Hepatocyte (in vitro differentiated cells): ENCODE measurements around the gene ZFYVE28. TPM values are rescaled to one million over a fixed set of nuclear protein-coding genes. Genes with fewer than 3 reads are reported as not detected.

Experiments used
- DNase-seq: peaks from one replicate; pipeline ENCODE4 v3.0.0-alpha.2; 2016; ENCODE audit warnings: low spot score
- H2AFZ ChIP-seq: fragments of 200-600 bp; sonication (generic); 2 replicates; pipeline ENCODE4 v1.6.0; 2016; ENCODE audit warnings: antibody characterized with exemption, mild to moderate bottlenecking
- H3K27ac ChIP-seq: fragments of 200-600 bp; sonication (generic); 2 replicates; pipeline ENCODE4 v1.5.1; 2016; ENCODE audit warnings: mild to moderate bottlenecking
- H3K27me3 ChIP-seq: fragments of 200-600 bp; sonication (generic); 2 replicates; pipeline ENCODE4 v1.6.1; 2016
- H3K36me3 ChIP-seq: fragments of 200-600 bp; sonication (generic); replicated peaks from 2 replicates; pipeline ENCODE4 v1.5.1; 2016; ENCODE audit warnings: low read depth; ENCODE audit not compliant: insufficient read depth
- H3K4me1 ChIP-seq: fragments of 200-600 bp; sonication (generic); 2 replicates; pipeline ENCODE4 v1.5.1; 2016; ENCODE audit warnings: mild to moderate bottlenecking, moderate library complexity; ENCODE audit not compliant: insufficient read depth
- H3K4me2 ChIP-seq: fragments of 200-600 bp; sonication (generic); 2 replicates; pipeline ENCODE4 v1.6.0; 2016
- H3K4me3 ChIP-seq: fragments of 200-600 bp; sonication (generic); 2 replicates; pipeline ENCODE4 v1.5.1; 2016; ENCODE audit warnings: mild to moderate bottlenecking
- H3K79me2 ChIP-seq: fragments of 200-600 bp; sonication (generic); 2 replicates; pipeline ENCODE4 v1.6.0; 2017; ENCODE audit warnings: mild to moderate bottlenecking
- H3K9me2 ChIP-seq: fragments of 200-600 bp; sonication (generic); replicated peaks from 2 replicates; pipeline ENCODE4 v1.6.0; 2017; ENCODE audit warnings: mild to moderate bottlenecking; ENCODE audit not compliant: insufficient read depth
- H3K9me3 ChIP-seq: fragments of 200-600 bp; sonication (generic); 2 replicates; pipeline ENCODE4 v1.5.1; 2016; ENCODE audit warnings: low read depth, mild to moderate bottlenecking
- H4K20me1 ChIP-seq: fragments of 200-600 bp; sonication (generic); 2 replicates; pipeline ENCODE4 v1.6.0; 2016; ENCODE audit warnings: mild to moderate bottlenecking; ENCODE audit not compliant: insufficient read depth, poor library complexity, severe bottlenecking
- EZH2 ChIP-seq: fragments of 200-600 bp; sonication (generic); IDR thresholded peaks from 2 replicates; pipeline ENCODE4 v1.6.1; 2016; ENCODE audit warnings: antibody characterized with exemption, mild to moderate bottlenecking, borderline replicate concordance
- EZH2phosphoT487 ChIP-seq: fragments of 200-600 bp; sonication (generic); IDR thresholded peaks from one replicate; pipeline ENCODE4 v1.6.1; 2018; ENCODE audit warnings: antibody characterized with exemption, mild to moderate bottlenecking, low read depth, moderate library complexity; ENCODE audit not compliant: unreplicated experiment, severe bottlenecking
- whole genome bisulfite sequencing: methylation state at CpG from one replicate; pipeline ENCODE4 v1.1.6; 2016; ENCODE audit warnings: low lambda C conversion rate; ENCODE audit errors: missing lambda C conversion rate; 5-methylcytosine and 5-hydroxymethylcytosine counted together
- polyA plus RNA-seq: library from polyadenylated mRNA; unstranded; fragments of >200 nt; fragmentation: Nextera tagmentation; extraction: Ambion mirVana; gene quantifications from 2 replicates; pipeline ENCODE4 v1.2.1, GENCODE V29; 2016
- total RNA-seq: library from RNA; depleted of rRNA; stranded (reverse); fragments of >200 nt; gene quantifications from 2 replicates; pipeline ENCODE4 v1.2.3, GENCODE V29; 2014
- TF ChIP-seq, protein P1 (sequence below): fragments of 200-600 bp; sonication (generic); IDR thresholded peaks from 2 replicates; pipeline ENCODE4 v1.5.1; 2016; ENCODE audit warnings: antibody characterized with exemption, mild to moderate bottlenecking; ENCODE audit not compliant: poor library complexity

ZFYVE28 gene
- total and polyA plus RNA-seq, 2 experiments from 2014 or later = 2.2 to 3.4 TPM

DNA sequence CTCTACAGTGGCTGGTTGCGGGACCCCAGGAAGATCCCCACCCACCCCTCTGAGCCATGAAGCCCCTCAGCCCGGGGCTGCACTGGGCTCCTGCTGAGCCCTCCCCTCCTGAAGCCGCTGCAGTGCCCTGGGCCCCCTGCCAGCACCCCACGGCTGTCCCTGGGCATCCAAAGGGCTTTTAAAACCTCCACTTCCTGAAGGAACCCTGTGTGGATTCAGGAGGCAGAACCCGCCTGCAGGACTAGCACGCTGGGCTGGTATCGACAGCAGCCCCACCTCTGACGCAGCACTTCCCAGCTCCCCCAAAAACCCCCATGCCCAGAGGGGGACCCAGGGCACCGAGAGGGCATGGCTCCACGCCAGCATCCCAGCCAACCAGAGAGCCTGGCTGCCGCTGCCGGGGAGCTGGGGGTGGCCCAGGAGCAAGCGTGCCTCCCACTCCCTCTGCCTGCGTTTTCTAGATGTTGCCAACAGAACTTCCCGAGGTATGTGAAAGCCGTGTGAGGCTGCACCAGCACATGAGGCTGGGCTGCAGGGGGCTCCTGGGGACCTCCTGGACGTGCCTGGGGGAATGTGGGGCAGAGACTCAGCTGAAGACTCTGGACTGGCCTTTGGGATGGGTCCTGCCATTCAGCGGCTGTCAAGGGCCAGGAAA, 162.8 kb downstream of the ZFYVE28 start:
- 83% methylated on average over 17 of the region's 18 CpGs for WGBS
- H3K79me2 ChIP-seq = peaks cover 52% of the 10 kb centered on the region
- no peaks in the 10 kb centered on the region for H3K9me2 ChIP-seq
- no peak overlapping the region for H3K4me2 ChIP-seq
- TF ChIP-seq EZH2phosphoT487 (no peak), EZH2 (no peak)
- TF ChIP-seq, protein P1, sequence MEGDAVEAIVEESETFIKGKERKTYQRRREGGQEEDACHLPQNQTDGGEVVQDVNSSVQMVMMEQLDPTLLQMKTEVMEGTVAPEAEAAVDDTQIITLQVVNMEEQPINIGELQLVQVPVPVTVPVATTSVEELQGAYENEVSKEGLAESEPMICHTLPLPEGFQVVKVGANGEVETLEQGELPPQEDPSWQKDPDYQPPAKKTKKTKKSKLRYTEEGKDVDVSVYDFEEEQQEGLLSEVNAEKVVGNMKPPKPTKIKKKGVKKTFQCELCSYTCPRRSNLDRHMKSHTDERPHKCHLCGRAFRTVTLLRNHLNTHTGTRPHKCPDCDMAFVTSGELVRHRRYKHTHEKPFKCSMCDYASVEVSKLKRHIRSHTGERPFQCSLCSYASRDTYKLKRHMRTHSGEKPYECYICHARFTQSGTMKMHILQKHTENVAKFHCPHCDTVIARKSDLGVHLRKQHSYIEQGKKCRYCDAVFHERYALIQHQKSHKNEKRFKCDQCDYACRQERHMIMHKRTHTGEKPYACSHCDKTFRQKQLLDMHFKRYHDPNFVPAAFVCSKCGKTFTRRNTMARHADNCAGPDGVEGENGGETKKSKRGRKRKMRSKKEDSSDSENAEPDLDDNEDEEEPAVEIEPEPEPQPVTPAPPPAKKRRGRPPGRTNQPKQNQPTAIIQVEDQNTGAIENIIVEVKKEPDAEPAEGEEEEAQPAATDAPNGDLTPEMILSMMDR = no peak
- H3K4me3 ChIP-seq = no peak overlapping the region
- DNase-seq = peak; percentile 25
- H3K4me1 ChIP-seq = peaks cover 19% of the 10 kb centered on the region
- H3K27ac ChIP-seq = no peak overlapping the region
- H3K9me3 ChIP-seq = no peaks in the 10 kb centered on the region
- H2AFZ ChIP-seq = no peak overlapping the region
- H3K36me3 ChIP-seq = no peaks in the 10 kb centered on the region
- no peaks in the 10 kb centered on the region for H3K27me3 ChIP-seq
- peaks cover 89% of the 10 kb centered on the region for H4K20me1 ChIP-seq

DNA sequence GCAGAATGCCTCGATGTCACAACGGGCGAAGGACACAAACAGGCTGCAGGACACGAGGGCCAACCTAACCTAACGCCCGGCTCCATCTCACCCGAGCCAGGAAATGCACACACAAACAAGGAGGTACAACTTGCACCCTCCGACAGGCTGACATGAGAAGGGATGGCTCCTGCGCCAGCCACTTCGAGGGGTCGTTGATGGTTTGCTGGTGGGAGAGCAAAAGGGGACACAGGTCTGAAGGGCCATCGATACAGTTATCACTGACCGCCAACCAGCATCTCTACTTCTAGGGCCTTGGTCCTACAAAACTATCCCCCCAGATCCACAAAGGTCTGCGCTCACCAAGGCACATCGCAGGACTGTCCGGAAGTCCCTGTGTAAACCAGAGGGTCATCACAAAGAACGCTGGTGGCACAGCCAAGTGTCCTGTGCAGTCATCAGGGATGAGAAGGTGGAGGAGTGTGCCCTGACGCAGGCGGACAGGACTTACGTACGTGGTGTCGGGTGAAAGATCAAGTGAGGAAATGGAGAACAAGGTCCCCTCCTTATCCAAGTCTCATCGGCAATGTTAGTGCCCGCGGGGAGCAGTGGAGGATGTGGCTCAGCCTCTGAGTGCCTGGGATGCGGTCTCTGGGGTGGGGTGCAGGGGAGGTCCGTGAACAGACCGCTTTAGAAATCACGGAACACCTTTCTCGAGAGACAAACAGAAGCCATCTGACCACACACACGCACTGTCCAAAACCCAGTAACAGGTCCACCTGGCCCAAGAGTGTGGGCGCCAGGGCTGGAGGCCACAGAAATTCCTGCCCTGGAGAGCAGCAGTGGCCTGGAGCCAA, 163.6 kb downstream of the ZFYVE28 start:
- Histone ChIP-seq H2AFZ (no peak overlapping the region), H3K4me2 (no peak overlapping the region), H3K4me3 (no peak overlapping the region), H4K20me1 (peaks cover 81% of the 10 kb centered on the region), H3K27ac (no peak overlapping the region), H3K4me1 (peaks cover 13% of the 10 kb centered on the region), H3K9me2 (no peaks in the 10 kb centered on the region), H3K9me3 (no peaks in the 10 kb centered on the region), H3K79me2 (peaks cover 44% of the 10 kb centered on the region), H3K27me3 (no peaks in the 10 kb centered on the region), H3K36me3 (no peaks in the 10 kb centered on the region)
- 92% methylated on average over 32 of the region's 32 CpGs for WGBS
- peak; percentile 2 for DNase-seq
- TF ChIP-seq, protein P1 = no peak
- TF ChIP-seq EZH2 (no peak), EZH2phosphoT487 (no peak)

DNA sequence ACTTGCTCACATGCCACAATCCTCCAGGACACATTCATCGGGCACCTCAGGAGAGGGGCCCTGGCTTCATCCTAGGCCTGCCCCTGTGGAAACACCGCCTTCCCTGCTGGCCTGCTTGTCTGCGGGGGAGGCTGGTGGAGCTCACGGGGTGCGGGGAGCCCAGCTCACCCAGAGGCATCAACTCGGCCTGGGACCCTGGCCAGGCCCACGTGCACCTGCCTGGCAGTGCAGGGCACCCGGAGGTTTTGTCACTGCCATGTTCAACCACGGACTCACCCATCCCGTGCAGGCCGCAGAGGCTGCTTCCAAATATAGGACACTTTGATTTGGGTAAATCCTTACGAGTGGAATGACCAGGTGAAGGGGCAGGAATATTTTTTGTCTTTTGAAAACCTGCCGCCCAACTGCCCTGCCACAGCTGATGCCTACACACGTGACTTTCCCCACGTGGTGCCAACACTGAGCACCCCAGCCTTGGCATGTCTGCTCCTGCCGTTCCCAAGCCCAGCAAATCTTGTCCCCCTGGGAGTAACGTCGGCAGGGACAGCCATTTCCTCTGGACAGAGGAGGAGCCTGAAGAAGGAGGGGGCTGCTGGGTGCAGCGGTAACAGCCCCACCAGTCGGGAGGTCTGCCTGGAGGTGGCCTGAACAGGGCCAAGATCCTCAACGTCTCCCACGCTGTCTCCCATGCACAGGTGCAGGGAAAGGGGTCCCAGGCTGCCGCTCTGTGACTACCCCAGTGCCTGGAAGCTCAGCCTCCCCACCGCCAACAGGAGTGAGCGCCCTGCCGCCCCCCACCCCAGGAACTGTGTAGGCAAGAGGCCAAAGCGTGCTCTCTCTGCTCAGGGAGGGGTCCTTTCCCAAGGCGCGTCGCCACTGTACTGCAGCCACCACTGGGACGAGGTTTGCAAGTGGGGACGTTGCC, 165.0 kb downstream of the ZFYVE28 start:
- Histone ChIP-seq H3K36me3 (no peaks in the 10 kb centered on the region), H4K20me1 (peaks cover 67% of the 10 kb centered on the region), H3K27me3 (no peaks in the 10 kb centered on the region), H3K4me1 (peaks cover 6% of the 10 kb centered on the region), H3K4me3 (no peak overlapping the region), H3K9me3 (no peaks in the 10 kb centered on the region), H3K27ac (no peak overlapping the region), H3K9me2 (no peaks in the 10 kb centered on the region), H2AFZ (no peak overlapping the region), H3K79me2 (peaks cover 30% of the 10 kb centered on the region), H3K4me2 (no peak overlapping the region)
- TF ChIP-seq EZH2 = no peak
- TF ChIP-seq, protein P1 = no peak
- no peak for DNase-seq
- 94% methylated on average over 32 of the region's 32 CpGs for WGBS
